Tibial artery (tissue), 4 donors: ENCODE results near the gene FHOD1.

Experiments
- DNase-seq, 2 donors: peaks; one replicate each; pipeline ENCODE4 v3.0.0-alpha.2; 2019
- H3K27ac ChIP-seq, 2 donors: fragments of 200-600 bp; sonication (generic) in 1 of 2; 1 replicate in 1 of 2; 2 replicates in 1 of 2; pipeline ENCODE4 v1.5.1; 2018 to 2019; ENCODE audit warnings: mild to moderate bottlenecking in 1 of 2
- H3K27me3 ChIP-seq, 2 donors: fragments of 200-600 bp; sonication (generic) in 1 of 2; one replicate each; pipeline versions ENCODE4 v1.5.1 to v1.6.0; 2016 to 2019
- H3K36me3 ChIP-seq, 3 donors: fragments of 200-600 bp; sonication (generic) in 2 of 3; one replicate each; pipeline ENCODE4 v1.5.1; 2016 to 2019; ENCODE audit warnings: mild to moderate bottlenecking in 2 of 3
- H3K4me1 ChIP-seq, 4 donors: fragments of 200-600 bp; sonication (generic) in 2 of 4; 1 replicate in 3 of 4; 2 replicates in 1 of 4; pipeline ENCODE4 v1.5.1; 2016 to 2019
- H3K4me3 ChIP-seq, 2 donors: fragments of 200-600 bp; sonication (generic) in 1 of 2; 1 replicate in 1 of 2; 2 replicates in 1 of 2; pipeline ENCODE4 v1.5.1; 2018 to 2019; ENCODE audit warnings: mild to moderate bottlenecking in 2 of 2
- H3K9me3 ChIP-seq, 3 donors: fragments of 200-600 bp; sonication (generic) in 1 of 3; one replicate each; pipeline ENCODE4 v1.5.1; 2016 to 2019
- CTCF ChIP-seq, 2 experiments: fragments of 200-600 bp in 1 of 2; fragments of 450-650 bp in 1 of 2; IDR thresholded peaks; one replicate each; pipeline ENCODE4 v1.5.1; 2017 to 2019; ENCODE audit warnings: antibody characterized with exemption in 2 of 2, mild to moderate bottlenecking in 1 of 2, moderate library complexity in 1 of 2
- intact Hi-C: fragments of 100-400 bp; cut with DNase I; formaldehyde crosslinking; loops from one replicate; pipeline ENCODE4 v1.15.0; 2023; ENCODE audit warnings: low total_unique reads

Gene FHOD1

GRCh38 chr16:67237396-67238277 lies 9.6 kb downstream of the FHOD1 start:
- intact Hi-C loops: no loop called here
- Histone ChIP-seq H3K4me1 (peaks cover 0 to 28% (median 20%) of the 10 kb centered on the region in 4 donors), H3K27me3 (no peaks in the 10 kb centered on the region), H3K4me3 (no peak overlapping the region), H3K27ac (no peak overlapping the region), H3K36me3 (peaks cover 14 to 64% (median 59%) of the 10 kb centered on the region in 3 donors), H3K9me3 (no peaks in the 10 kb centered on the region)
- DNase-seq: peak in 1 of 2 donors; percentile 20
- TF ChIP-seq CTCF (IDR thresholded peaks at IDR 0.05): no peak

GRCh38 chr16:67236563-67237395 lies 10.5 kb downstream of the FHOD1 start:
- no peak for TF ChIP-seq CTCF (IDR thresholded peaks at IDR 0.05)
- H3K9me3 ChIP-seq: no peaks in the 10 kb centered on the region
- H3K4me3 ChIP-seq: no peak overlapping the region
- H3K27me3 ChIP-seq: no peaks in the 10 kb centered on the region
- no peak overlapping the region for H3K27ac ChIP-seq
- peaks cover 0 to 20% (median 16%) of the 10 kb centered on the region in 4 donors for H3K4me1 ChIP-seq
- intact Hi-C loops: no loop called here
- DNase-seq: peak in 1 of 2 donors; percentile 16
- peaks cover 14 to 68% (median 60%) of the 10 kb centered on the region in 3 donors for H3K36me3 ChIP-seq

GRCh38 chr16:67235816-67236562 lies 11.3 kb downstream of the FHOD1 start:
- peaks cover 14 to 75% (median 68%) of the 10 kb centered on the region in 3 donors for H3K36me3 ChIP-seq

GRCh38 chr16:67234180-67234597 lies 13.1 kb downstream of the FHOD1 start:
- intact Hi-C loops: no loop called here

More at GRCh38 chr16:67235816-67236562, 11.3 kb downstream of the FHOD1 start:
- intact Hi-C loops: no loop called here
- DNase-seq: no peak
- no peak for TF ChIP-seq CTCF (IDR thresholded peaks at IDR 0.05)
- no peaks in the 10 kb centered on the region for H3K9me3 ChIP-seq
- H3K27me3 ChIP-seq: no peaks in the 10 kb centered on the region
- peaks cover 0 to 12% (median 9%) of the 10 kb centered on the region in 4 donors for H3K4me1 ChIP-seq
- no peak overlapping the region for H3K4me3 ChIP-seq
- H3K27ac ChIP-seq: no peak overlapping the region

More at GRCh38 chr16:67234180-67234597, 13.1 kb downstream of the FHOD1 start:
- Histone ChIP-seq H3K27ac (no peak overlapping the region), H3K36me3 (peaks cover 25 to 89% (median 83%) of the 10 kb centered on the region in 3 donors), H3K4me1 (no peaks in the 10 kb centered on the region), H3K4me3 (no peak overlapping the region), H3K27me3 (no peaks in the 10 kb centered on the region), H3K9me3 (no peaks in the 10 kb centered on the region)
- TF ChIP-seq CTCF (IDR thresholded peaks at IDR 0.05): no peak
- DNase-seq: no peak
